NB4 (cell line): ENCODE data around the gene CLMN.

Source experiments
- DNase-seq: peaks from one replicate; pipeline ENCODE4 v3.0.0; 2010; ENCODE audit warnings: low read depth
- H3K4me3 ChIP-seq: one replicate; pipeline ENCODE4 v1.5.1; 2011; ENCODE audit warnings: mild to moderate bottlenecking, low read depth, low read length, moderate library complexity
- MYC ChIP-seq: IDR thresholded peaks from 2 replicates; pipeline ENCODE4 v1.6.1; 2011; ENCODE audit warnings: low read depth, low read length
- POLR2A ChIP-seq: IDR thresholded peaks from 2 replicates; pipeline ENCODE4 v1.6.1; 2011; ENCODE audit warnings: mild to moderate bottlenecking; ENCODE audit not compliant: insufficient read length; ENCODE audit errors: extremely low read depth
- TF ChIP-seq, protein P1 (sequence below): IDR thresholded peaks from one replicate; pipeline ENCODE4 v1.5.1; 2012; ENCODE audit warnings: low read depth, low read length
- TF ChIP-seq, protein P2 (sequence below): IDR thresholded peaks from 2 replicates; pipeline ENCODE4 v1.6.1; 2011; ENCODE audit warnings: low read depth, low read length

The CLMN gene

DNA sequence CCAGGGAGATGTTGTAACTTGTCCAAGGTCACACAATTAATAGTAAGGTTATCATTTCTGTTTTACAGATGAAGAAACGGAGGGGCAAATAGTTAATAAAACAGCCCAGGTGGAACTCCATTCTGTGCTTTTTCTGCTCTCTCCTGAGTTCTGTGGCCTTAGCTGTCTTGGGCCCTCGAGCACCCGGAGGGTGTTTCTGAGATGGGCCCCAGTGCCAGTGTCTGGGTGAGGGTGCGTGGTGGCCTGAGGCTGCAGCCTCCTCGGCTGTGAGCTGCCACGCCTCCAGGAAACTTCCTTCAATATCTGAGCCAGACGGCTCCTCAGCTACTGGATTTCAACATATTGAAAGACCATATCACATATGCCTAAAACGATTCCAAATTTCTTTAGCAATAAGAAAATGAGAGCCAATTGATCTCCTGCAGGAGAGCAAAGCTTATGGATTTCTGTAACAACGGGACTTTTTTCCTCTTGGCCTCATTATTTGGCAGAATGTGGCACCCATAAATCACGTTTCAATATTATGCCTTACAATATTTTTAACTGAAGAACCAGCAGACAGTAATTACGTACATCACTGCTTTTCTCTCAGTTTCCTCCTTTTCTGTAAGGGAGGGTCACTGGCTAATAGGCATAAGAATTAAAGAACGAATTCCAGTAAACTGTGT is 87.6 kb downstream of the CLMN start:
- TF ChIP-seq POLR2A, result no peak
- TF ChIP-seq, protein P1, sequence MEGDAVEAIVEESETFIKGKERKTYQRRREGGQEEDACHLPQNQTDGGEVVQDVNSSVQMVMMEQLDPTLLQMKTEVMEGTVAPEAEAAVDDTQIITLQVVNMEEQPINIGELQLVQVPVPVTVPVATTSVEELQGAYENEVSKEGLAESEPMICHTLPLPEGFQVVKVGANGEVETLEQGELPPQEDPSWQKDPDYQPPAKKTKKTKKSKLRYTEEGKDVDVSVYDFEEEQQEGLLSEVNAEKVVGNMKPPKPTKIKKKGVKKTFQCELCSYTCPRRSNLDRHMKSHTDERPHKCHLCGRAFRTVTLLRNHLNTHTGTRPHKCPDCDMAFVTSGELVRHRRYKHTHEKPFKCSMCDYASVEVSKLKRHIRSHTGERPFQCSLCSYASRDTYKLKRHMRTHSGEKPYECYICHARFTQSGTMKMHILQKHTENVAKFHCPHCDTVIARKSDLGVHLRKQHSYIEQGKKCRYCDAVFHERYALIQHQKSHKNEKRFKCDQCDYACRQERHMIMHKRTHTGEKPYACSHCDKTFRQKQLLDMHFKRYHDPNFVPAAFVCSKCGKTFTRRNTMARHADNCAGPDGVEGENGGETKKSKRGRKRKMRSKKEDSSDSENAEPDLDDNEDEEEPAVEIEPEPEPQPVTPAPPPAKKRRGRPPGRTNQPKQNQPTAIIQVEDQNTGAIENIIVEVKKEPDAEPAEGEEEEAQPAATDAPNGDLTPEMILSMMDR, result no peak
- TF ChIP-seq, protein P2, sequence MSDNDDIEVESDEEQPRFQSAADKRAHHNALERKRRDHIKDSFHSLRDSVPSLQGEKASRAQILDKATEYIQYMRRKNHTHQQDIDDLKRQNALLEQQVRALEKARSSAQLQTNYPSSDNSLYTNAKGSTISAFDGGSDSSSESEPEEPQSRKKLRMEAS, result no peak
- no peak for TF ChIP-seq MYC
- no peak for DNase-seq
- H3K4me3 ChIP-seq, result no peak overlapping the region

GRCh38 chr14:95229749-95230148 is 90.0 kb downstream of the CLMN start:
- TF ChIP-seq, protein P2, result no peak
- TF ChIP-seq, protein P1, result no peak
- TF ChIP-seq POLR2A (no peak), MYC (no peak)
- H3K4me3 ChIP-seq, result no peak overlapping the region
- DNase-seq, result no peak

- H3K4me3 ChIP-seq, result no peak overlapping the region
- TF ChIP-seq, protein P2, result no peak
- TF ChIP-seq POLR2A (no peak), MYC (no peak)
- TF ChIP-seq, protein P1, result no peak
- DNase-seq, result no peak
Measured at GRCh38 chr14:95228240-95228639, 91.5 kb downstream of the CLMN start.

DNA sequence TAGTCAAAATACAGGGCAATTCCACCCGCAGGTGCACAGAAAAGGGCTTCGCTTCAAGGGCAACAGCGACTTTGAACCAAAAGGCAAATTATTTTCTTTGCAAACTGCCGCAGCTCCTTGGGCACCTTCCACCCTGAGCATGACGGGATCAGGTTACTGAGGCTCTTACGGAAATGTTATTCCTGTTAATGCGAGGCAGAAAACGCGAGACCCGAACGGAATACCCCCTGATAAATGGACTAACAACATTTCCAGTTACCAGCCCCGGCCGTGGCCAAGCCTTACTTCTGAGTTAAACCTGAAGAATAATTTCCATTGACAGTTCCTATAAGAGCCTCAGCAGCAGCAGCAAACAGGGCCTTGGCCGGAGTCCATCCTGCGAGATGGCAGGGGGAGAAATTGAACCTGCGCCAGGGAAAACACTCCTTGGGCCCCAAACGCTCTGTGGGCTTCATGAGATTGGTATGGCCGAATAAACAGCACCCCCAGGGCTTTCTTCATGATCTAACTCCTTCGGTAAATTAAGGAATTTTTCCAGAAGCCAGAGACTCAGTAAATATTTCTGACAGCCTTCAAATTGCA is 92.3 kb downstream of the CLMN start:
- no peak for TF ChIP-seq POLR2A
- TF ChIP-seq, protein P2, result no peak
- DNase-seq, result no peak
- H3K4me3 ChIP-seq, result no peak overlapping the region

GRCh38 chr14:95226801-95227200 is 92.9 kb downstream of the CLMN start:
- TF ChIP-seq MYC (no peak), POLR2A (no peak)
- TF ChIP-seq, protein P2, result no peak
- TF ChIP-seq, protein P1, result no peak
- DNase-seq, result no peak

DNA sequence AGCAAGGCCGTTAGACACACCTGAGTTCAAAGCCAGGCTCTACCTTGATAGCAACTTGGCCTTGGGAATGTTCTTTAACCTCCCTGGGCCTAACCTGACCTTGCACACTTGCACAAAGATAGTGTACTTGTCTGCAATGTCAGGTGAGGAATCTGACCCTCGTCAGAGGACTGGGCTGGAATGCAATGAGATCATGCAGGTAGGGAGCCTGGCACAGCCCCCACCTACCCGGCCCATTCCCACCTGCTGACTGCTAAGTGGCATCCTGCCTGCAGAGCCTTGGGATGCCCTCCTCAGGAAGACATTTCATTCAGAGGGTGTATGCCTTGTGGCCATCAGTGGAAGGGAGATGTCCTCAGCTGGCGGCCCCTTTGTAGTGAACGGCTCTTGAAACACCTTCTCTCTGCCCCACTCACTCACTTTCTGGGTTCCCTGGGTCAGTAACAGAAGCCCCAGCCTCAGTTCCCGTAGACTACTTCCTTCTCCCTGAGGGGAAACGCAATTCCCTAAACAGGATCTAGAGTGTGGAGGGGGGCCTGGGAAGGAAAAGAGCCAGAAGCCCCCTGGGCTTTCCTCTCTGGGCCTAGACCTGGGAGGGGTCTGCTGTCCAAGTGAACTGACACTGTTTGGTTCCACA is 94.3 kb downstream of the CLMN start:
- TF ChIP-seq, protein P1, result no peak
- TF ChIP-seq MYC (no peak), POLR2A (no peak)
- TF ChIP-seq, protein P2, result no peak

More at GRCh38 chr14:95226801-95227200, 92.9 kb downstream of the CLMN start:
- H3K4me3 ChIP-seq, result no peak overlapping the region

More for the DNA sequence above, 94.3 kb downstream of the CLMN start:
- no peak overlapping the region for H3K4me3 ChIP-seq
- no peak for DNase-seq
